ENCODE data around the gene FAM163A. TPM values are rescaled to one million over a fixed set of nuclear protein-coding genes. Genes with fewer than 3 reads are reported as not detected.
A peak's percentile ranks its signal among the peaks of the same experiment; 100 is the strongest.

FAM163A gene
- total and polyA plus RNA-seq, 9 of the 15 experiments (the other 6 are each of a cell fraction or from before 2014, with no cell fraction given), result not detected

DNA sequence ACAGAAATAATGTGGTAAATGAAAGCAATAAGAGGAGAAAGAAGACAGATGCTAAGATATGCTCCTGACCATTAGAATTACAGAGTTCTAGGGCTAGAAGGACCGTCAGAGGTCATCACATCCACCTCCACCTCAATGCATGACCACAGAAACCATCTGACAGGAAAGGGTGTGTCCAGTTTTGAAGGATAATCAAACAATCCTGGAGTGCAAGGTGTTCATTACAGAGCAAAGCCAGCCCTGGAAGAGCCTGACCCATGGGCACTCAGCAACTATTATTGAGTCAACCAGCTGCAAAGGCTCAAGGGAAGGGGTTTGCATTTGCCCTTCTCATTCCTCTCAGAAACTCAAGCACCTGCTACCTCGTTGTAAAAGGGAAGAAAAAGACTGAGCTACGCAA, 88.1 kb downstream of the FAM163A start:
- Histone ChIP-seq H3K36me3 (ENCODE audit: control insufficient read depth, insufficient read depth, low read length) (no peaks in the 10 kb centered on the region), H3K4me3 (no peak overlapping the region), H3K9me1 (ENCODE audit: control insufficient read depth, insufficient read depth, low read length) (no peaks in the 10 kb centered on the region), H4K20me1 (replicated peaks; ENCODE audit: control insufficient read depth, insufficient read depth, low read length) (no peaks in the 10 kb centered on the region), H3K27ac (ENCODE audit: extremely low read depth, low read depth, low read length) (no peak overlapping the region), H3K9ac (ENCODE audit: insufficient read depth in 1 of 2, low read depth in 2 of 2, low read length in 2 of 2) (no peak overlapping the region), H3K79me2 (ENCODE audit: control insufficient read depth, insufficient read depth, low read length) (no peaks in the 10 kb centered on the region), H3K27me3 (ENCODE audit: control insufficient read depth in 2 of 2, insufficient read depth in 2 of 2, low read length in 2 of 2) (peaks cover 28 to 42% of the 10 kb centered on the region in 2 experiments), H3K9me3 (replicated peaks; ENCODE audit: control insufficient read depth, insufficient read depth, low read depth, low read length) (no peaks in the 10 kb centered on the region), H3K4me2 (ENCODE audit: insufficient read depth, low read length) (no peak overlapping the region), H2AFZ (ENCODE audit: low read depth, low read length) (0 out of 2 replicates have a peak overlapping the region, but pooled peaks have one; percentile 4), H3K4me1 (replicated peaks in 1 of 2; ENCODE audit: control insufficient read depth in 2 of 2, insufficient read depth in 2 of 2, low read length in 2 of 2) (peaks cover 0 to 12% of the 10 kb centered on the region in 2 experiments; a peak in 2 of 5 replicates)
- in situ Hi-C loops (cut with MboI), result no loop called here
- ATAC-seq, result peak; percentile 49
- BruUV-seq (replicated peaks), result no TSS peak
- no peak for TF ChIP-seq KLF16 (IDR thresholded peaks at IDR 0.05)
- no peak for TF ChIP-seq PRPF4 (IDR thresholded peaks at IDR 0.05; ENCODE audit: insufficient read depth, low read depth, low read length, poor library complexity, severe bottlenecking)
- peak; percentile 53 for TF ChIP-seq HNRNPLL (IDR thresholded peaks at IDR 0.05; ENCODE audit: low read depth, low read length, poor library complexity, severe bottlenecking)
- TF ChIP-seq, protein P1, sequence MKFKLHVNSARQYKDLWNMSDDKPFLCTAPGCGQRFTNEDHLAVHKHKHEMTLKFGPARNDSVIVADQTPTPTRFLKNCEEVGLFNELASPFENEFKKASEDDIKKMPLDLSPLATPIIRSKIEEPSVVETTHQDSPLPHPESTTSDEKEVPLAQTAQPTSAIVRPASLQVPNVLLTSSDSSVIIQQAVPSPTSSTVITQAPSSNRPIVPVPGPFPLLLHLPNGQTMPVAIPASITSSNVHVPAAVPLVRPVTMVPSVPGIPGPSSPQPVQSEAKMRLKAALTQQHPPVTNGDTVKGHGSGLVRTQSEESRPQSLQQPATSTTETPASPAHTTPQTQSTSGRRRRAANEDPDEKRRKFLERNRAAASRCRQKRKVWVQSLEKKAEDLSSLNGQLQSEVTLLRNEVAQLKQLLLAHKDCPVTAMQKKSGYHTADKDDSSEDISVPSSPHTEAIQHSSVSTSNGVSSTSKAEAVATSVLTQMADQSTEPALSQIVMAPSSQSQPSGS (CRISPR knock-in tag; IDR thresholded peaks at IDR 0.05), result no peak
- TF ChIP-seq ESRRA (IDR thresholded peaks at IDR 0.05; ENCODE audit: borderline replicate concordance, low read depth), result peak; percentile 30; the same call in 1 of the 2 replicates
- TF ChIP-seq PPARD (CRISPR knock-in tag; IDR thresholded peaks at IDR 0.05), result no peak
- 0 out of 2 replicates have a peak, but pooled peaks have one; percentile 27 for TF ChIP-seq GABPB1 (CRISPR knock-in tag; IDR thresholded peaks at IDR 0.05)
- TF ChIP-seq CREBBP (IDR thresholded peaks at IDR 0.05; ENCODE audit: low read depth, low read length), result no peak
- TF ChIP-seq, protein P2, sequence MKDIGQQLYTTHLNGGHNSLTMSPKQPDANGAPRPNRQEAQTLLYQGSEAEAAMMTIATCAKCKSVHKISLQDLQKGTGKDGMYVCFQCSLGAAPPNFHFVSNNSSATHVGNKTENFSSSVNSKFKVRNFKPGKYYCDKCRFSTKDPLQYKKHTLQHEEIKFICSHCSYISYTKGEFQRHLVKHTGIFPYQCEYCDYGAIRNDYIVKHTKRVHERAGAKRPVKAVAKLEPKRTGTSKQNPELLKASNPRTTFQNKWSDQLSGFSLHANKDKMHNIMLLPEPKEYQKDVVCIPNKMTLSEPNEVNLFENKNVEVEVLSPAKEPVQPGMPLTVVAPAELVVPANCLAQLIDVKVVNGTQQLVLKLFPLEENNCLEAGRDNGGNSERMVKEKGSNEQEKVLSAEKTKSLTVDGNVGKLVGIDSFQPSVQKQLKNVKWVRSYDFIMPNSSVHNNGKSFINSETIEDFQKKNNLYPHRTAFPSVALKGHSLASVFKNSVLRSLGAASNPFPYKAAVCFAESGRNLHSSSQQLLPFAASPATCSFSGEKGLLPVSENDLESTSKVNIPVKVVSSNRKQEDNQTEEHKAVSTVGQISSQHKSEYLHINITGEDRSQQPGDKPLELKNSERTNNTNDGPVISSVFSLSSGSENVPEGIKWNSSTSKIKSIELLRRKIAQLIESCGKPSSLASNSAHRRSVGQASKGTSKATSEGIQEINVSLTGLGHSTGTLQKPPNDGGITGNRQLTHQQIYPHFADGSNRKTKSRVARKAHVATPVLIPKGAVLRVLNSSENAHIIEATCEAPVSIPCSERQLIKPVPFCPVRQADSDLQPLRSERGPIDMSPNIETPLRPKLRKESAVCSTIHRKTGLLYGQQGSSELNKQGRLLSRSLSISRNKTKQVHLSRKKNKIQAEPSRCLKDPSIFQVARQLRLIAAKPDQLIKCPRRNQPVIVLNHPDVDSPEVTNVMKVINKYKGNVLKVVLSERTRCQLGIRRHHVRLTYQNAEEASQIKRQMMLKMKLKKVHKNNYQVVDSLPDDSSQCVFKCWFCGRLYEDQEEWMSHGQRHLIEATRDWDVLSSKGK (CRISPR knock-in tag; IDR thresholded peaks at IDR 0.05), result no peak
- no peak for TF ChIP-seq ZNF766 (CRISPR knock-in tag; conservative IDR thresholded peaks at IDR 0.05)
- TF ChIP-seq, protein P3, sequence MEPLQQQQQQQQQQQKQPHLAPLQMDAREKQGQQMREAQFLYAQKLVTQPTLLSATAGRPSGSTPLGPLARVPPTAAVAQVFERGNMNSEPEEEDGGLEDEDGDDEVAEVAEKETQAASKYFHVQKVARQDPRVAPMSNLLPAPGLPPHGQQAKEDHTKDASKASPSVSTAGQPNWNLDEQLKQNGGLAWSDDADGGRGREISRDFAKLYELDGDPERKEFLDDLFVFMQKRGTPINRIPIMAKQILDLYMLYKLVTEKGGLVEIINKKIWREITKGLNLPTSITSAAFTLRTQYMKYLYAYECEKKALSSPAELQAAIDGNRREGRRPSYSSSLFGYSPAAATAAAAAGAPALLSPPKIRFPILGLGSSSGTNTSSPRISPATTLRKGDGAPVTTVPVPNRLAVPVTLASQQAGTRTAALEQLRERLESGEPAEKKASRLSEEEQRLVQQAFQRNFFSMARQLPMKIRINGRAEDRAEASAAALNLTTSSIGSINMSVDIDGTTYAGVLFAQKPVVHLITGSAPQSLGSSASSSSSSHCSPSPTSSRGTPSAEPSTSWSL (CRISPR knock-in tag; IDR thresholded peaks at IDR 0.05; ENCODE audit: borderline replicate concordance), result no peak
- no peak for TF ChIP-seq BRD9 (IDR thresholded peaks at IDR 0.05; ENCODE audit: low read depth, partially characterized antibody)
- intact Hi-C loops (cut with micrococcal nuclease), result no loop called here
- WGBS (ENCODE audit: insufficient coverage, low coverage, missing lambda C conversion rate), result 20% methylated on average over 3 of the region's 3 CpGs
- no peak for DNase-seq (ENCODE audit: extremely low read depth in 1 of 4, low spot score in 3 of 4)
- POLR2A ChIA-PET, result no interaction called here
- no peak for FAIRE-seq
- CTCF ChIA-PET (ENCODE audit: low intra/inter-chr PET ratio), result no interaction called here
